ENCODE results near the gene COX14.

COX14 gene

DNA sequence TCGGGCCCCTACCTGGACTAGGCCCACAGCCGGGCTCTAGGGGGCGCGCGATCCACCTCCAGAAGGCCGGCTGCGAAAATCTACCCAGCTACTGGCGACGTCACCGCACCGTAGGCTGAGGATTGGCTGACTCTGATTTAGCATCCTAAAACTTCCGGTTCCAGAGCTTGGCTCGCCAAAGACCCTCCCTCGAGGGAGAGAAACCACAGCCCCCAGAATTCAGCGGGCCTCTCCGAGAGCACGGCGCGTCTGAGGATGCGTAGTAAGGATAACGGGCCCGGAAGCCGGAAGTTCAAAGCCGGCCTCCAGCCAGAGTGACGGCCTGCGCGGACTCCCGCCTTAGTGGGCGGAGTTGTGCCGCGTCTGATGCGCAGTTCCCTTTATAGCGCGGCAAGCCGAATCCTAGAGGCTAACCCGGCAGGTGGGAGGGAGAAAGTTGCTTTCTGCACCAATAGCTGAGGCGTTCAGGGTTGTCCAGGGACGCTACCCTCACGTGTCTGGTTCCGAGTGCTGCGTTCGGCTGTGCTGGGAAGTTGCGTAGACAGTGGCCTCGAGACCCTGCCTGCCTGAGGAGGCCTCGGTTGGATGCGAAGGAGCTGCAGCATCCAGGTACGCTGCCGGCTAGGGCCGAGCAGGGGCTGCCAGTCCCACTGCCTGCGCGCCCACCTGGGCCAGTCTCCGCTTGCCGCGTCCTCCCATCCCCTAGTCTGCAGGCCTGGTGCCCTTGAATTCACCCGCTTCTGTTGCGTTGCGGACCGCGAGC, at the start of gene COX14:
COX14 (plus strand) TSS at position 544 of the 763 bp plus-strand sequence. CDS start 7,808 bp downstream, outside the sequence.
- peak; percentile 100 for FAIRE-seq
- DNase-seq (ENCODE audit: extremely low spot score, insufficient read length, low read depth), result peak; percentile 94

GRCh38 chr12:50062728-50063460, 49.1 kb upstream of the COX14 start:
- FAIRE-seq (no peak), DNase-seq (ENCODE audit: extremely low spot score, insufficient read length, low read depth) (no peak)

DNA sequence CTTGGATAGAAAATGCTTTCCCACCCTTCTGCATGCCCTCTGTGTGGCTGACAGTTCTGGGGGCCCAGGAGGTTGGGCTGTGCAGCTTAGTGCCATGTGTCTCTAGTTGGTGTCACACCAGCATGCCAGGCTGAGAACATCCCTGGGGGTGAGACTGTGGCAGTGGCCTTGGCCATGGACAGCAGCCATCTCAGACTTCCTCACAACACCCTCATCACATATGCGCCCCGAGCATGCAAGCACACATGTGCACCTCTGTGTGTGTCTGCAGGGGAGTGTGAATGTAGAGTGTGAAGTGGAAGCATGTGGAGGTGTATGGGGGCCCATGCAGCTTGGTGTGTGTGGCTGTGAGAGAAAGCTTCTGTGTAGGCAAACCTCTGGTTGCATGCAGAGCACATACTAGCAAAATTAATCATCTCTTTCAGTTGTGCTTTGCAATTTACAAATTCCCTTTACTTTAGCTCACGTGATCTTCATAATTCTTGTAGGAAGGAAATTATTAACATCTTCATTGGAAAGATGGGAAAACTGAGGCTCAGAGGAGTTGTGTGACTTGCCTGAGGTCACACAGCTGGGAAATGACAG, 46.2 kb upstream of the COX14 start:
- FAIRE-seq (no peak), DNase-seq (ENCODE audit: extremely low spot score, insufficient read length, low read depth) (no peak)

- DNase-seq (ENCODE audit: extremely low spot score, insufficient read length, low read depth) (no peak), FAIRE-seq (no peak)
These were observed 45.6 kb upstream of the COX14 start for GRCh38 chr12:50066402-50066801.

- FAIRE-seq (no peak), DNase-seq (ENCODE audit: extremely low spot score, insufficient read length, low read depth) (no peak)
These were observed 43.0 kb upstream of the COX14 start for GRCh38 chr12:50069069-50069468.

DNA sequence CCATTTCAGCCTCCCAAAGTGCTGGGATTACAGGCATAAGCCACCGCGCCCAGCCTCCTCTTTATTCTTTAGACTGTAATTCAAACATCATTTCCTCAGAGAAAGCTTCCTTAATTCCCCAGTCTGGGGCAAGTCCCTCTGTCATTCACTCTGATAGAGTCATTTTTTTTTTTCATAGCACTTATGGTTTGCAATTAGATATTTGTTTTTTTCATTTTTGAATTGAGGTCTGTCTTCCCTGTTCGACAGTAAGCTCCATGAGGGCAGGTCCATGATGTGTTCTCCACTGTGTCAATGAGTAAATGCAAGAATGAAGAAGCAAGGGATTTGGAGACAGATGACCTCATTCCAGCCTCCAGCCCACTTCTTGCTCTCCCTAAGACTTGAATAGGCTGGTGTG, 42.5 kb upstream of the COX14 start:
- no peak for DNase-seq (ENCODE audit: extremely low spot score, insufficient read length, low read depth)
- no peak for FAIRE-seq

GRCh38 chr12:50070314-50071060, 41.5 kb upstream of the COX14 start:
- FAIRE-seq (peak; percentile 89), DNase-seq (ENCODE audit: extremely low spot score, insufficient read length, low read depth) (no peak)

DNA sequence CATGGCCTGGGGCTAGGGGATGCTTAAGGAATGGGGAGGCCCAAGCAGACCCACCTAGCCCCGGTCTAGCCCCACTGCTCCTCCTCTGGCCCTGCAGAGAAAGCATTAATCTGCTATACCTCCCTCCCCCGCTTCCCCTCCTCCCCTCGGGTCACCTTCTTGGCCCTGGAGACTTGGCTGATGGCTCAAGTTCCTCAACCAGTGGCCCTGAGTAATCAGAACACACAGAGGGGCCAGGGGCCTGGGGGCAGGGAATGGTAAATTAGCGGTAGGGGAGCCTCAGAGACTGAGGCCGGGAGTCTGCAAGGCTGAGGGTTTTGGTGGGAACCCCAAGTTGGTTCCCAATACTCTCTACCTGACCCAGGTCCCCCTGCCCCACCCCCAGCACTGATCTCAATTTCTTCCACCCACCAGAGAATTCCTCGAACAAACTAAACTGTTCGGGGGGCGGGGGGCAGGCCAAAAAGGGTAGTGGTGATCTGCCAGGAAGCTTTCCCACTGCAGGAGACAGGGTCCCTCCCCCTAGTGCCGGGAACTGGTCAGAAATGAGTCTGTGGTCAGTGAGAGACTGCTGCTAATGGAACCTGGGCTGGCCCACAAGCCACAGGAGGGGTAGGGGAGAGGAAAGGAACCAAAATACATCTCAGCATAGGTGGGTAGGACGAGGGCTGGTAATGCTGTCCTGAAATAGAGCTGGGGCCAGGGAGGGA, 39.7 kb upstream of the COX14 start:
- DNase-seq (ENCODE audit: extremely low spot score, insufficient read length, low read depth), result no peak
- no peak for FAIRE-seq

DNA sequence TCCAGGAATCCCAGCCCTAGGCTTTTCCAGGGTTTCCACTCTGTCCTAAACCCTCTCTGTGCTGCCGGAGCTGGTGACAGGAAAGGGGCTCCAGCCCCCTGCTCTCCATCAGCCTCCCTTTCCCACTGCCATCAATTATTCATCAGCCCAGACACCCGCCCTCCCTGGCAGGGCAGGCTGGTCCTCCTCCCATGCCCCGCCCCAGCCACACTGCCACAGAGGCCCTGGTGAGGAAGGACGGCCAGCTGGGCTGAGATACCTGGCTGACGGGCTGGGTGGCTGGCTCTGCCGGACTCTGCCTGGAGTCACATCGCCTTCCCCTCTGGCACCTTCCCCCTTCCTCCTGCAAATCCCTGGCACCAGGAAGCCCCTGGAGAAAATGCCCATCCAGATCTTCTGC, 38.8 kb upstream of the COX14 start:
- no peak for DNase-seq (ENCODE audit: extremely low spot score, insufficient read length, low read depth)
- FAIRE-seq, result no peak

- no peak for FAIRE-seq
- no peak for DNase-seq (ENCODE audit: extremely low spot score, insufficient read length, low read depth)
These were observed 38.3 kb upstream of the COX14 start for GRCh38 chr12:50073712-50074111.

- DNase-seq (ENCODE audit: extremely low spot score, insufficient read length, low read depth) (peak; percentile 72), FAIRE-seq (peak; percentile 92)
These were observed 36.9 kb upstream of the COX14 start for GRCh38 chr12:50074936-50075807.

- FAIRE-seq, result no peak
- no peak for DNase-seq (ENCODE audit: extremely low spot score, insufficient read length, low read depth)
These were observed 36.2 kb upstream of the COX14 start for GRCh38 chr12:50075808-50076170.

DNA sequence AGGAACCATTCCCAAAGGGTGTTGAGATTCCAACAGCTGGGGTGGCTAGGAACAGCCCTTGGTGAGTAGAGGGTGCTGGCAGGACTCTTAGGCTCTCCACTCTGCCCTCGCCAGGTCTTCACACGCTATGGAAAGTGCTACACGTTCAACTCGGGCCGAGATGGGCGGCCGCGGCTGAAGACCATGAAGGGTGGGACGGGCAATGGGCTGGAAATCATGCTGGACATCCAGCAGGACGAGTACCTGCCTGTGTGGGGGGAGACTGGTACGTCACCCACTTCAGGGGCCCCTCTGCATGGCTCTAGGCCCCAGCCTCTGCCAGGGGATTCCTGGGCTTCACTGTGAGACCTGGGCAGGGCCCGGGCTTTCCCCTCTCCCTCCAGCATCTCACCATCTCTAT, 34.9 kb upstream of the COX14 start:
- no peak for FAIRE-seq

DNA sequence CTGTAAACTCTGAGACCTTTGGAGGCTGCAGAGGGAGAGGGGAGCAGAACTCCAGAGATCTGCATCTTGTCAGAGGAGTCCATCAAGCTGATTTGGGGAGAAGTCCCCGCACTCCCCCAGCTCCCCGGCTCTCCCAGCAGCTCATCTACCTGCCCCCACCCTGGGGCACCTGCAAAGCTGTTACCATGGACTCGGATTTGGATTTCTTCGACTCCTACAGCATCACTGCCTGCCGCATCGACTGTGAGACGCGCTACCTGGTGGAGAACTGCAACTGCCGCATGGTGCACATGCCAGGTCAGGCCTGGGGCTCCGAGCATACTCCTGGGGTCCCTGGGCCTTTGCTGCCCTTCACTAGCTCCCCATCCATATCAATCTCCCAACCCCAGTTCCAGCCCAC, 33.8 kb upstream of the COX14 start:
- DNase-seq (ENCODE audit: extremely low spot score, insufficient read length, low read depth) (no peak), FAIRE-seq (no peak)

More for the DNA sequence above, 34.9 kb upstream of the COX14 start:
- no peak for DNase-seq (ENCODE audit: extremely low spot score, insufficient read length, low read depth)

DNA sequence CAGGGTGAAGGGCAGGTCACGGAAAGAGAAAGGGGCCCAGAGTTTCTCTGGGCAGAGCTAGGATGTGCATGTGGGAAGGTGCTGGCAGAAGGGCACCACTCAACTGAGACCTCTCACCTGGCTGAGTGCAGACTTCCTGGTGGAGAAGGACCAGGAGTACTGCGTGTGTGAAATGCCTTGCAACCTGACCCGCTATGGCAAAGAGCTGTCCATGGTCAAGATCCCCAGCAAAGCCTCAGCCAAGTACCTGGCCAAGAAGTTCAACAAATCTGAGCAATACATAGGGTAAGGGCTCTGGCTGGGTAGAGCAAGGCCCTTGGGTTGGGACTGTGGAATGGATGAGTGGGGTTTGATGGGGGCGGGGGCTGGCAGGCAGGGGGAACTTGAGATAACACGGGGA, 32.3 kb upstream of the COX14 start:
- DNase-seq (ENCODE audit: extremely low spot score, insufficient read length, low read depth) (no peak), FAIRE-seq (no peak)

DNA sequence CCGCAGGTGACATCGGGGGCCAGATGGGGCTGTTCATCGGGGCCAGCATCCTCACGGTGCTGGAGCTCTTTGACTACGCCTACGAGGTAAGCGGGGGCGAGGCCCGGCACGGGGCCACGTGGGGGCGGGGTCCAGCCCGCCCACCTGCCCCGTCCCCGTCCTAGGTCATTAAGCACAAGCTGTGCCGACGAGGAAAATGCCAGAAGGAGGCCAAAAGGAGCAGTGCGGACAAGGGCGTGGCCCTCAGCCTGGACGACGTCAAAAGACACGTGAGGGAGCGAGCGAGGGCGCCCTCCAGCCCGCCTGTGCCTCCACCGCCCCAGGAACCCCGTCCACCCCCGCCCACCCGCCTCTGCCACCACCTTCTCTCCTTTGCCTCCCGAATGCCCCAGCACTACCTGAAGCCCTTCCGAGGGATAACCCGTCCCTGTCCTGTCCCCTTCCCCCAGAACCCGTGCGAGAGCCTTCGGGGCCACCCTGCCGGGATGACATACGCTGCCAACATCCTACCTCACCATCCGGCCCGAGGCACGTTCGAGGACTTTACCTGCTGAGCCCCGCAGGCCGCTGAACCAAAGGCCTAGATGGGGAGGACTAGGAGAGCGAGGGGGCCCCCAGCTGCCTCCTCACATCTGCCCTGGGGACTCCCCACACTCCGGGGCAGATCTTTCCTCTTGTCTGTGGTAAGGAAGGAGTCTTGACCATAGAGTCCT, 30.8 kb upstream of the COX14 start:
- DNase-seq (ENCODE audit: extremely low spot score, insufficient read length, low read depth) (no peak), FAIRE-seq (no peak)

DNA sequence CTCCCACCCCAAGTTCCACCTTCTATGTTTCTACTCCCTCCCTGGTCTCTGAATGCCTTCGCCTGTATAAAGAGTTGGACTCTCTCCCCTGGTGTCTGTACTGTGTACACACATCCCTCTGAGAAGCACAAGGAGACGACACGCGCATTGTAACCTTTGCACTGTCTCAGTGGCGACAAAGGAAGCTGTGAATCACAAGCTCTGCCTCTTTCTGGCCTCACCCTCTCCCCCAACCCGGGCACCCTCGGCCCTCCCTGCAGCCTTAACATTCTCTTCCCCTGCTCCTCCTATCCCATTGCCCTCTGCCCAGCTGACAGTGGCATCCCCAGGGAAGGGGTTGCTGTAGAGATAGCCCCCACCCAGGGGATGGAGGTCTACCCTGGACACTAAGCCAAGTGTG, 29.4 kb upstream of the COX14 start:
- FAIRE-seq (no peak), DNase-seq (ENCODE audit: extremely low spot score, insufficient read length, low read depth) (no peak)

- DNase-seq (ENCODE audit: extremely low spot score, insufficient read length, low read depth) (no peak), FAIRE-seq (no peak)
These were observed 28.7 kb upstream of the COX14 start for GRCh38 chr12:50083301-50083700.
